Tibial nerve (tissue), 4 donors: ENCODE results near the gene RNU7-1. TPM values are rescaled to one million over a fixed set of nuclear protein-coding genes. Genes with fewer than 3 reads are reported as not detected.

Source experiments
- DNase-seq, 2 donors: peaks; one replicate each; pipeline ENCODE4 v3.0.0-alpha.2; 2019; ENCODE audit warnings: low spot score in 2 of 2
- H3K27ac ChIP-seq, 4 donors: fragments of 200-600 bp; sonication (generic) in 3 of 4; one replicate each; pipeline ENCODE4 v1.5.1; 2017 to 2019; ENCODE audit warnings: mild to moderate bottlenecking in 1 of 4
- H3K27me3 ChIP-seq, 2 donors: fragments of 200-600 bp; sonication (generic) in 1 of 2; one replicate each; pipeline versions ENCODE4 v1.5.1 to v1.6.0; 2017 to 2019
- H3K36me3 ChIP-seq, 3 donors: fragments of 200-600 bp; sonication (generic); one replicate each; pipeline ENCODE4 v1.5.1; 2018 to 2019
- H3K4me1 ChIP-seq, 4 donors: fragments of 200-600 bp; sonication (generic) in 3 of 4; one replicate each; pipeline ENCODE4 v1.5.1; 2017 to 2019
- H3K4me3 ChIP-seq, 4 donors: fragments of 200-600 bp; sonication (generic) in 3 of 4; one replicate each; pipeline ENCODE4 v1.5.1; 2017 to 2019; ENCODE audit warnings: mild to moderate bottlenecking in 1 of 4, moderate library complexity in 1 of 4
- H3K9me3 ChIP-seq, 4 donors: fragments of 200-600 bp; sonication (generic) in 3 of 4; one replicate each; pipeline ENCODE4 v1.5.1; 2017 to 2019
- CTCF ChIP-seq, 5 experiments: fragments of 200-600 bp in 3 of 5; fragments of 450-650 bp in 2 of 5; sonication (generic) in 3 of 5; IDR thresholded peaks; one replicate each; pipeline ENCODE4 v1.5.1; 2016 to 2019; ENCODE audit warnings: antibody characterized with exemption in 5 of 5, mild to moderate bottlenecking in 3 of 5, moderate library complexity in 2 of 5
- EP300 ChIP-seq, 2 donors: sonication (generic); formaldehyde crosslinking; IDR thresholded peaks; one replicate each; pipeline ENCODE4 v1.6.1; 2017; ENCODE audit warnings: antibody characterized with exemption in 2 of 2, mild to moderate bottlenecking in 1 of 2
- POLR2A ChIP-seq, 2 donors: fragments of 450-650 bp; IDR thresholded peaks; one replicate each; pipeline ENCODE4 v1.6.1; 2017; ENCODE audit warnings: antibody characterized with exemption in 2 of 2, mild to moderate bottlenecking in 2 of 2, moderate library complexity in 2 of 2
- WGBS, 2 donors: methylation state at CpG; one replicate each; pipeline ENCODE4 v1.1.5; 2018; 5-methylcytosine and 5-hydroxymethylcytosine counted together
- total RNA-seq, 4 donors: library from RNA; depleted of rRNA; stranded (reverse); fragments of >200 nt; gene quantifications; one replicate each; pipeline ENCODE4 v1.1.0, GENCODE V29; 2016

The RNU7-1 gene
- total RNA-seq, 4 donors from 2014 or later = not detected

DNA sequence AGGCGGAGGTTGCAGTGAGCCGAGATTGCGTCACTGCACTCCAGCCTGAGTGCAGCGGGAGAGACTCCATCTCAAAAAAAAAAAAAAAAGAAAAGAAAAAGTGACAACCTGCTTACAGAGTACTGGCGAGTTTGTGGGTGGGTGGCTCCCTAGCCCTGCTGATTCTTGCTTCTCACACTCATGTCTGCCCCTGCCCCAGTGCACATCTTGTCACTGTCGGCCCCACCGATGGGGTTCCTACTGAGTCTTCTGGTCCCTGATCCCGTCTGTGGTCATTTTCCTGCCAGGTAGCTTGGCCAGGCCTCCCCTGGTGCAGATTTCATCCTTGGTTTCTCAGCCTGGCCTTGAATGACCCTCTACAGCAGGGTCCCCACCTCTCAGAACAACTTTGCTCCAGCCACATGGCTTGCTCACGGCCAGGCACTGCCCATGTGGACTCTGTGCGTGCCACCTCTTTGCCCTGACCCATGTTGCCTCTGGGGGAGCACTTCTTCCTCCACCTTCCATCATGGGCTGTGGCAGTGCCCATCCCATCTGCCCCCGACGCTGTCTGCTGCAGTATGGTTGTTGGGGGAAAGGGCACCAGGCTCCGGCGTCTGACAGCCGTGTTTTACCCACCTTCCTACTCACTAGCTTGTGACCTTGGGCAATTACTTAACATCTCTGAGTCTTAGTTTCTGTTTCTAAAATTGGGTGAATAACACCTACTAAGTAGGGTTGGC is 5.4 kb downstream of the RNU7-1 start:
- DNase-seq = no peak
- Histone ChIP-seq H3K9me3 (no peaks in the 10 kb centered on the region), H3K27ac (peak overlapping the region in 1 of 4 donors; percentile 65), H3K36me3 (peaks cover 0 to 18% (median 0%) of the 10 kb centered on the region in 3 donors), H3K4me3 (no peak overlapping the region), H3K27me3 (no peaks in the 10 kb centered on the region), H3K4me1 (peaks cover 0 to 45% (median 19%) of the 10 kb centered on the region in 4 donors)
- TF ChIP-seq POLR2A (IDR thresholded peaks at IDR 0.05) (no peak), EP300 (IDR thresholded peaks at IDR 0.05) (no peak), CTCF (IDR thresholded peaks at IDR 0.05) (no peak)
- WGBS, 2 donors = 79 to 85% methylated on average over 15 of the region's 15 CpGs

GRCh38 chr12:6950401-6950801 is 6.8 kb downstream of the RNU7-1 start:
- peak overlapping the region in 1 of 4 donors; percentile 80 for H3K27ac ChIP-seq
- peaks cover 0 to 47% (median 21%) of the 10 kb centered on the region in 4 donors for H3K4me1 ChIP-seq
- 55 to 92% methylated on average over 1 of the region's 1 CpG for WGBS, 2 donors
- H3K9me3 ChIP-seq = no peaks in the 10 kb centered on the region
- no peak for DNase-seq
- TF ChIP-seq EP300 (IDR thresholded peaks at IDR 0.05) (no peak), CTCF (IDR thresholded peaks at IDR 0.05) (no peak), POLR2A (IDR thresholded peaks at IDR 0.05) (no peak)
- H3K4me3 ChIP-seq = no peak overlapping the region
- peaks cover 0 to 18% (median 0%) of the 10 kb centered on the region in 3 donors for H3K36me3 ChIP-seq
- H3K27me3 ChIP-seq = no peaks in the 10 kb centered on the region

GRCh38 chr12:6950811-6951540 is 7.4 kb downstream of the RNU7-1 start, which contains the start of gene PTPN6:
PTPN6 (plus strand) TSS chr12:6951356; CDS start chr12:6951513, 157 bp downstream.
- H3K9me3 ChIP-seq = no peaks in the 10 kb centered on the region
- no peak for DNase-seq
- H3K4me3 ChIP-seq = peak within 1 kb of the TSS in 3 of 4 donors; percentile 22 to 49 (median 46)
- no peaks in the 10 kb centered on the region for H3K27me3 ChIP-seq
- WGBS, 2 donors = 74 to 78% methylated on average over 24 to 25 of the region's 25 CpGs
- H3K36me3 ChIP-seq = peaks cover 0 to 14% (median 0%) of the 10 kb centered on the region in 3 donors
- TF ChIP-seq POLR2A (IDR thresholded peaks at IDR 0.05) = no peak
- TF ChIP-seq EP300 (IDR thresholded peaks at IDR 0.05) = no peak
- TF ChIP-seq CTCF (IDR thresholded peaks at IDR 0.05) = no peak
- peaks cover 0 to 42% (median 19%) of the 10 kb centered on the region in 4 donors for H3K4me1 ChIP-seq
- H3K27ac ChIP-seq = peak within 1 kb of the TSS in 3 of 4 donors; percentile 42 to 80 (median 53)

DNA sequence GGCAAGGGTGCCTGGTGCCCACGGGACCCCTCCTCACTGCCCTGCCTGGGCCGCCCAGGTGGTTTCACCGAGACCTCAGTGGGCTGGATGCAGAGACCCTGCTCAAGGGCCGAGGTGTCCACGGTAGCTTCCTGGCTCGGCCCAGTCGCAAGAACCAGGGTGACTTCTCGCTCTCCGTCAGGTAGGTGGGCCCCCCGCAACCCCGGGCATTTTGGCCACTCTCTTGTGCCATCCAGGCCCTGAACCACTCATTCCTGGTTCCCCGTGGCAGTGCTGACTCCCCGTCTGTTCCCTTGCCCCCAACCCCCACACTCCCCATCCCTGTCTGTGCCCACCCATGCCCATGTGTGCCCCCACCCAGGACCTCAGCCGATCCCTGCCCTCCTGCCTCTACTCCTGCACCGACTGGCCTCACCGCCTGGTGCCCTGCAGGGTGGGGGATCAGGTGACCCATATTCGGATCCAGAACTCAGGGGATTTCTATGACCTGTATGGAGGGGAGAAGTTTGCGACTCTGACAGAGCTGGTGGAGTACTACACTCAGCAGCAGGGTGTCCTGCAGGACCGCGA is 8.0 kb downstream of the RNU7-1 start:
- Histone ChIP-seq H3K4me1 (peaks cover 0 to 37% (median 18%) of the 10 kb centered on the region in 4 donors), H3K36me3 (peaks cover 0 to 7% (median 0%) of the 10 kb centered on the region in 3 donors), H3K27ac (peak overlapping the region in 3 of 4 donors; percentile 42 to 80 (median 53)), H3K4me3 (peak overlapping the region in 3 of 4 donors; percentile 22 to 49 (median 46)), H3K27me3 (no peaks in the 10 kb centered on the region), H3K9me3 (no peaks in the 10 kb centered on the region)
- TF ChIP-seq EP300 (IDR thresholded peaks at IDR 0.05) (no peak), POLR2A (IDR thresholded peaks at IDR 0.05) (no peak), CTCF (IDR thresholded peaks at IDR 0.05) (no peak)
- DNase-seq = no peak
- 80 to 86% methylated on average over 15 to 20 of the region's 20 CpGs for WGBS, 2 donors
